Stimulated activated CD8-positive, alpha-beta memory T cell treated with anti-CD3 and anti-CD28 coated beads, Interleukin-2, amount 100 ng/mL, for 48 hours (primary cell): Measurements from ENCODE around the gene AKR7A3.
A peak's percentile ranks its signal among the peaks of the same experiment; 100 is the strongest.
"Not testable (repeated sequence)": the region's sequence is repeated elsewhere in the genome, so short reads cannot be mapped to it uniquely, and the experiment has no call there.

ENCODE experiments used
- DNase-seq, 2 donors: peaks; one replicate each; pipeline ENCODE4 v3.0.0-alpha.2; 2020; ENCODE audit warnings: low read depth in 2 of 2

Gene AKR7A3

DNA sequence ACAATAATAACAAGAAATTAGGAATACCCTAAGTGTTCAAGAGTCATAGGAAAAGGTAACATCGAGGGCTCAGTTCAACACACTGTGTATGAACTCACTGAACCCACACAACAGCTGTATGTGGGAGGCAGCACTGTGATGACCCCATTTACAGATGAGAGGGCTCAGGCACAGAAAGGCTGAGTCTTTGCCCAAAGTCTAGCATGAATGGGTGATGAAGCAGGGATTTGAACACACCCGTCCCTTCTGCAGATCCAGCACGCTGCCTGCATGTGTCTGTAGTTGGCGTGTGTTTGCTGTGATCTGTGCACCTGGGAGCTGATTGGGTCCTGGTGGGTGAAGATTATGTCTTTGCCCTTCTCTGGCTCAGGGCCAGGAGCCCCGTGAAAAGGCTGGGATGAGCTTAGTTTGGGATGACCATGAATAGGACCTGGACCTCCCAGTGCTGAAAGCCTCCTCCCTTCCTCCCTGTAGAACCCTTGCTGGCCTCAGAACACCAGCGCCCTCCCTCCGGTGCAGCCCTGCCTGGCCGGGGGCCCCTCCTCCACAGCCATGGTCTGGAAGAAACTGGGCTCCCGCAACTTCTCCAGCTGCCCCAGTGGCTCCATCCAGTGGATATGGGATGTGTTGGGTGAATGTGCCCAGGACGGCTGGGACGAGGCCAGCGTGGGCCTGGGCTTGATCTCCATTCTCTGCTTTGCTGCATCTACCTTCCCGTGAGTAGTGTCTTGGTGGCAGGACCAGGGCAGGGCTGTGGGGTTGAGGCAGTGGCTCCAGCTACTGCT is 28.7 kb upstream of the AKR7A3 start:
- DNase-seq = no peak

- DNase-seq = no peak
Observed at GRCh38 chr1:19315378-19316198, 27.0 kb upstream of the AKR7A3 start.

- DNase-seq = no peak
Observed at GRCh38 chr1:19313961-19314882, 25.7 kb upstream of the AKR7A3 start.

GRCh38 chr1:19313636-19313959 is 25.0 kb upstream of the AKR7A3 start:
- no peak for DNase-seq

GRCh38 chr1:19312782-19313635 is 24.4 kb upstream of the AKR7A3 start:
- DNase-seq = peak in 1 of 2 donors; percentile 26

DNA sequence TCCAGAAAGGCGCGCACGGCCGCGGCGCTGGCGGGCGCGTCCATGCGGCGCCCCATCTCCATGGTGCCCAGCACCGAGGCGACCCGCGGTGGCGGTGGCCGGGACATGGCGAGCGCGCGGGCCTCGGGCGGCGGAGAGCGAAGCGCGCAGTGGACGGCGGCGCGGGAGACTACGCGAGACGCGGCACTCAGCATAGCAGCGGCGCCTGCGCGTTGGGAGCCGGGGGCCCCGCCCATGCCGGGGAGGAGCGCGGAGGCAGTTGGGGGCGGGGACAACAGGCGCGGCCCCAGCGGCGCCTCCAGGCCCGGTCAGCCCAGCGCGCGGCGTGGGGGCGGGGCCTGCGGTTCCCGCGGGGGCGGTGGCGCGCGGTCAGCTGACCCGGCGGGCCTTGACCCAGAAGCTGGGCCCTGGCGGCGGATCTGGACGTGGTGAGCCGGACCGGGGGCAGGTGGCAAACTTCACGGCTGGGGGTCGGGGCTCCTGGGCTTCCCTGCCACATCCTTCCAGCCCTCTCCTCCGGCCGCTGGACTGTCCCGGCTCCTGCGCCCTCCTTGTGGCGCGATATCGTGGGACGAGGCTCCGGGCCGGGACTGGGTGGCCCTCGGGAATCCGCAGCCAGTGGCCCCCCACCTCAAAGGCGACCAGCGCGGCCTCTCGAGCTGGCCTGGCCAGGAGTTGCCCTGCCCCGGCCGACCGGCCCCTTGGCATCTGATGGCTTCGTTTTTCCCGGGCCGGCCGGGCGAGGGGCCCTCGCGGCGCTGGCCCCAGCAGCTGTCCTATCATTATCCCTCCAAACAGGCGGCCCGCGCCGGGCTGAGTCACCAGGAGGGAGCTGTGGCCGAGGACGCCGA is 23.6 kb upstream of the AKR7A3 start, which contains the start of the genes AKR7A2 and SLC66A1:
Gene AKR7A2, minus strand, starts transcription at position 214 of the 851 bp plus-strand sequence. Its CDS starts 20 bp downstream, at position 194.
Gene SLC66A1, plus strand, starts transcription at position 396 of the 851 bp plus-strand sequence. CDS start 5,352 bp downstream, outside the sequence.
- peak; percentile 88 to 92 for DNase-seq

GRCh38 chr1:19311503-19311930 is 22.9 kb upstream of the AKR7A3 start:
- DNase-seq = no peak

- DNase-seq = no peak
Observed at GRCh38 chr1:19310720-19311502, 22.3 kb upstream of the AKR7A3 start.

DNA sequence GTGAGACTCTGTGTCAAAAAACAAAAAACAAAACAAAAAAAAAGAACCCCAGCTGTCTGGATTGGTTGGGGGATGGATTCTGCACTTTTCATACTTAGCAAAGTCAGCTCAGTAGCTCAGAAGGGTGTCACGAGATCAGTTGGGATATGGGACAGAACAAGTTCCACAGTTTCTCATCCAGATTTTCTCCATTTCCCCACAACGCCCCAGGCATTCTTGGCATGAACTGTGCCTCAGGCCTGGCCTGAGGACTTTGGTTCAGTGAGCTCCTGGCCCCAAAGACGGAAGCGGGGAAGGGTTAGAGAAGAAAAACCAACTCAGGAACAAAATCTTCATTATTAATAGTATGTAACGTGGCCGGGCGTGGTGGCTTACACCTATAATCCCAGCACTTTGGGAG is 21.5 kb upstream of the AKR7A3 start:
- no peak for DNase-seq

GRCh38 chr1:19309123-19309813 is 20.7 kb upstream of the AKR7A3 start:
- no peak for DNase-seq

GRCh38 chr1:19308509-19308907 is 19.9 kb upstream of the AKR7A3 start:
- no peak for DNase-seq

GRCh38 chr1:19307794-19308508 is 19.4 kb upstream of the AKR7A3 start:
- no peak for DNase-seq

DNA sequence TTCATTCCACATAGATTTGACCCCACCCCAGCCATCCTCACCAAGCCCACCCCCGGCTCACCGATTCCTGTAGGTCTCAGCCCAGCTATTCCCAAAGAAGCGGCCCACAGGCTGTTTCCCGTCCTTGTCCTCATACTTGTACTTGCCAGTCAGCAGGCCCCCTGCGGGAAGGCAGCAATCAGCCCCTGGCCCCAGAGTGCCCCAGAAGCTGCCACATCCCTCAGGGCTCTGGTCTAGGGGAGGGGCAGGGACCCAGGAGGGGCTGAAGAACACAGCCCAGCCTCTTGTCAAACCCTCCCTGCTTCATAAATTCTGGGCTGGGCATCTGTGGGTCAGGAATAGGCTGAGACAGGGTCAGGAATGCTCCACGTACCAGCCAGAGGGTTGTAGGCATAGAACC is 18.4 kb upstream of the AKR7A3 start:
- DNase-seq = no peak

- DNase-seq = no peak
Observed at GRCh38 chr1:19305880-19306279, 17.3 kb upstream of the AKR7A3 start.

DNA sequence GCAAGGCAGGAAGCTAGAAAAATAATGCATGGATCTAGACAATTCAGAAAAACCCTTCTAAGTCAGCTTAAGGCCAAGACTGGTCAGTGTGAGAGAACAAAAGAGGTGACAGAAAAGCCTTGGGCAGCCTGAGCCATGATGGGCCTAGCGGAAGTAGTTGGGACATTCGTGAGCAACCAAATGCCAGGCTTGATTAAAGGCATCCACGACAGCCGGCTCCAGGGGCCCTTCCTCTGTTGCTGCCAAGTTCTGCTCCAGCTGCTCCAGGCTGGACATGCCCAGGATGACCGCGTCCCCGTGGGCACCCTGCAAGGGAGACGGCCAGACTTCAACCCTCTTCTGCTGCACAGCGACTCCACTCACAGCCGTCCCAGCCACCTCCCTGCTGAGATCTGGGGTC is 15.5 kb upstream of the AKR7A3 start:
- DNase-seq = not testable (repeated sequence)

DNA sequence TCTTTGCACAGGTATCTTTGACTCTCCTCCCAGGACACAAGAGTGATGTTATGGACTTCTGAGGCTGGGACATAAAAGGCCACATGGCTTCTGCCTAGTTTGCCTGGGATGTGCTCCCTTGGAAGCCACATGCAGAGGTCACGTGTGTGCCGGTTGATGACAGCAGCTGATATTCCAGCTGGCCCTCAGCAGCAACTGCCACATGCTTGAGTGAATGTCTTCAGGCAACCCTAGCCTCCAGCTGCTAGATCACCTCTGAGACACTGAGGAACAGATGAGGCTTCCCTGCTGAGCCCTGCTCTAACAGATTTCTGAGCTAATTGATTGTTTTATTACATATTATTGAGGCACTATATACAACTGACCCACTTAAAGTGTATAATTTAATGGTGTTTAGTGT is 11.6 kb upstream of the AKR7A3 start:
- no peak for DNase-seq

GRCh38 chr1:19294638-19295037 is 6.1 kb upstream of the AKR7A3 start:
- no peak for DNase-seq

DNA sequence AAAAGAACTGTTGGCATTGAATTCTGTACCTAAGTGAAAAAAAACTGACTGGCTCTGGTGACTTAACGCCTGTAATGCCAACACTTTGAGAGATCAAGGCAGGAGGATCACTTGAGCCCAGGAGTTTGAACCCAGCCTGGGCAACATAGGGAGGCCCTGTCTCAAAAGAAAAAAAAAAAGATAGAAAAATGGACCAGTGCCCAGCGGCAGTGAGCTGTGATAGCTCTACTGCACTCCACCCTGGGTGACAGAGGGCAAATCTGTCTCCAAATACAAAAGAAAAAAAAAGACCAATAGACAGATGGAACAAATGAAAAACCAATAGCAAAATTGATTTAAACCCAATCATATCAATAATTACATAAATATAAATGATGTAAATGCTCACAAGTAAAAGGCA is 674 bp upstream of the AKR7A3 start:
- no peak for DNase-seq
